ENCODE data around the gene TMIGD2.
"Not testable (repeated sequence)": the region's sequence is repeated elsewhere in the genome, so short reads cannot be mapped to it uniquely, and the experiment has no call there.

Gene TMIGD2

DNA sequence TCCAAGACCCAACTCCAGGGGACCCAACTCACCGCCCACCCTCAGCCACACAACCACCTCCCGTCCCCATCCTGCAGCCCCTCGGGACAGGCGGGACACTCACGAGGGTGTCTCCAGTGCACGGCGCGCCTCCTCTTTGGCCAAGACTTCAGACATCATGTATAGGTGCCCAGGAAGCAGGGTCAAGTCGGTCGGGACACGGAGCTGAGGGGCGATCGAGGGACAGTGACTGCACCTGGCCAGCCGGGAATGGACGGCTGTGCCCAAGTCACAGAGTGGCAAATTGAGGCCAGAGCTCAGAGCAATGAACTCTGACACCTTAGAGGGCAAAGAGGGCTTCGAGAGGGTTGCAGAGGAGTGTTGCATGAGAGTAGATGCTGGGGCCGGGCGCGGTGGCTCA lies 27.7 kb upstream of the TMIGD2 start:
- no peak overlapping the region for H3K4me3 ChIP-seq (ENCODE audit: severe bottlenecking)
- no peak overlapping the region for H3K27ac ChIP-seq (ENCODE audit: poor library complexity, severe bottlenecking)
- H3K9me3 ChIP-seq (ENCODE audit: severe bottlenecking), result no peaks in the 10 kb centered on the region
- no peaks in the 10 kb centered on the region for H3K4me1 ChIP-seq (ENCODE audit: insufficient read depth, poor library complexity, severe bottlenecking)
- ATAC-seq (ENCODE audit: low read depth) (no peak), DNase-seq (ENCODE audit: low spot score) (no peak)
- peaks cover 3% of the 10 kb centered on the region; the same call in 1 of the 2 replicates for H3K36me3 ChIP-seq (ENCODE audit: low read depth)
- H3K27me3 ChIP-seq (ENCODE audit: insufficient read depth, poor library complexity, severe bottlenecking), result no peaks in the 10 kb centered on the region
- TF ChIP-seq CTCF (IDR thresholded peaks at IDR 0.05; ENCODE audit: poor library complexity, severe bottlenecking), result no peak

GRCh38 chr19:4328991-4329681 lies 26.9 kb upstream of the TMIGD2 start:
- H3K27me3 ChIP-seq (ENCODE audit: insufficient read depth, poor library complexity, severe bottlenecking); H3K27ac ChIP-seq (ENCODE audit: poor library complexity, severe bottlenecking); ATAC-seq (ENCODE audit: low read depth); DNase-seq (ENCODE audit: low spot score); H3K4me3 ChIP-seq (ENCODE audit: severe bottlenecking); H3K36me3 ChIP-seq (ENCODE audit: low read depth); H3K4me1 ChIP-seq (ENCODE audit: insufficient read depth, poor library complexity, severe bottlenecking); H3K9me3 ChIP-seq (ENCODE audit: severe bottlenecking): not testable (repeated sequence)

- no peak for TF ChIP-seq CTCF (IDR thresholded peaks at IDR 0.05; ENCODE audit: poor library complexity, severe bottlenecking)
- ATAC-seq (ENCODE audit: low read depth) (peak; percentile 42; the same call in 2 of the 3 replicates), DNase-seq (ENCODE audit: low spot score) (no peak)
- Histone ChIP-seq H3K4me1 (ENCODE audit: insufficient read depth, poor library complexity, severe bottlenecking) (no peaks in the 10 kb centered on the region), H3K9me3 (ENCODE audit: severe bottlenecking) (no peaks in the 10 kb centered on the region), H3K4me3 (ENCODE audit: severe bottlenecking) (no peak overlapping the region), H3K27ac (ENCODE audit: poor library complexity, severe bottlenecking) (no peak overlapping the region), H3K36me3 (ENCODE audit: low read depth) (0 out of 2 replicates have a peak, but pooled peaks cover 3% of the 10 kb centered on the region), H3K27me3 (ENCODE audit: insufficient read depth, poor library complexity, severe bottlenecking) (no peaks in the 10 kb centered on the region)
Measured at GRCh38 chr19:4328243-4328990, 26.2 kb upstream of the TMIGD2 start.

DNA sequence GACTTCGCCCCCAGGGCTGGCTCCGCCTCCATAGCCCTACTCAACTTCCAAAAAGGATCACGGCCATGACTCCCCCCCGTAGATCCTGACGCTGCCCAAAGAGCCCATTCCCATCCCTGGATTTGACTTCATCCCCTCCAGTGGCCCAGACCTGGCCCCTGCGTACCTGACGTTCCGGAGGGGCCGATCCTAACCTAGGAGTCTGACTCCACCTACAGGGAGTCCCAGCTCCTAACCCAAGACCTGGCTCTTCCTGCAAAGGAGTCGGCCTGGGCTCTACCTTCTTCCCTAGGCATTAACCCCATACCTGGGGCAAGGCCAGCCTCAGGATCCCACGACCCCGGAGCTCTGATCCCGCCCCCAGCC lies 25.7 kb upstream of the TMIGD2 start:
- no peak overlapping the region for H3K27ac ChIP-seq (ENCODE audit: poor library complexity, severe bottlenecking)
- H3K4me3 ChIP-seq (ENCODE audit: severe bottlenecking), result no peak overlapping the region

More for the DNA sequence above, 25.7 kb upstream of the TMIGD2 start:
- ATAC-seq (ENCODE audit: low read depth) (no peak), DNase-seq (ENCODE audit: low spot score) (no peak)
- 0 out of 2 replicates have a peak, but pooled peaks cover 3% of the 10 kb centered on the region for H3K36me3 ChIP-seq (ENCODE audit: low read depth)
- H3K9me3 ChIP-seq (ENCODE audit: severe bottlenecking), result no peaks in the 10 kb centered on the region
- no peaks in the 10 kb centered on the region for H3K4me1 ChIP-seq (ENCODE audit: insufficient read depth, poor library complexity, severe bottlenecking)
- H3K27me3 ChIP-seq (ENCODE audit: insufficient read depth, poor library complexity, severe bottlenecking), result no peaks in the 10 kb centered on the region
- TF ChIP-seq CTCF (IDR thresholded peaks at IDR 0.05; ENCODE audit: poor library complexity, severe bottlenecking), result no peak

All from RWPE2 (cell line).